Measurements from ENCODE around the gene DSCAML1. TPM values are rescaled to one million over a fixed set of nuclear protein-coding genes. Genes with fewer than 3 reads are reported as not detected.

The DSCAML1 gene
- total RNA-seq, 1 experiment from 2014 or later, result not detected

GRCh38 chr11:117646411-117646810 is 150.6 kb downstream of the DSCAML1 start:
- DNase-seq (ENCODE audit: low read depth, low spot score), result no peak
- in situ Hi-C loops (cut with HindIII; ENCODE audit: low pct_unique_long_range_greater_than_20kb, low sequenced_read_pairs), result no loop called here

DNA sequence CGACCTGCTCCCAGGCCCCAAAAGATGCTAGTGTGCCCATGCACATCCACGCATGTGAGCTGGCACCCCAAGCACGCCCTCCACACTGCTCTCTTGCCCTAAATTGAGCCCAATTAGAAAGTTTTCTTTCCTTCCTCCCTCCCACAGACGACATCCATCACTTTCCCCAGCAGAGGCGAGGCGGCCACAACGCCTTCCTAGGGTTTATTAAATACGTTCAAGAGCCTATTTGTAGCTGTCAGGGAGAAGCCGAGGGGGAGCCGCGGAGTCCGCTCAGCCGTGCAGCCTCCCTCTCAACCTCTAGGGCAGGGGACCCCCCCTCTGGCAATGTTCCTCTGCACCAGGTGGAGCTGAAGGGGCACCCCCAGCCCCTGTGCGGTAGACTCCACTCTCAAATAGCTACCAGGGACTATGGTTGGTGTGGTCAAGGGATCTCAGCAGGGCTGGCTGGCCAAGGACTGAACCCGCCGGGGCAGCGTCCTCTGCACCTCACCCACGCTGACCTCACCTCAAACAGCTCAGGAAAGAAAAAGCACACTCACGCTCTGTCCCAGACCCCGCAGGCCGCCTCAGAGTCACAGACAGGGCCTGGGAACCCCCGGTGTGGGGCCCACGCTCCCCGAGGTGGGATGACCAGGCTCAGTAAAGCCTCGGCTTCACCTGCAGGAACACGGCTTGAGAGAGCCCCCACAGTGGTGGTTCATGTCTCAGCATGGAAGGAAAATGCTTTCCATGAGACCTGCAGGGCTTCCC is 152.4 kb downstream of the DSCAML1 start:
- in situ Hi-C loops (cut with HindIII; ENCODE audit: low pct_unique_long_range_greater_than_20kb, low sequenced_read_pairs), result no loop called here
- no peak for DNase-seq (ENCODE audit: low read depth, low spot score)

DNA sequence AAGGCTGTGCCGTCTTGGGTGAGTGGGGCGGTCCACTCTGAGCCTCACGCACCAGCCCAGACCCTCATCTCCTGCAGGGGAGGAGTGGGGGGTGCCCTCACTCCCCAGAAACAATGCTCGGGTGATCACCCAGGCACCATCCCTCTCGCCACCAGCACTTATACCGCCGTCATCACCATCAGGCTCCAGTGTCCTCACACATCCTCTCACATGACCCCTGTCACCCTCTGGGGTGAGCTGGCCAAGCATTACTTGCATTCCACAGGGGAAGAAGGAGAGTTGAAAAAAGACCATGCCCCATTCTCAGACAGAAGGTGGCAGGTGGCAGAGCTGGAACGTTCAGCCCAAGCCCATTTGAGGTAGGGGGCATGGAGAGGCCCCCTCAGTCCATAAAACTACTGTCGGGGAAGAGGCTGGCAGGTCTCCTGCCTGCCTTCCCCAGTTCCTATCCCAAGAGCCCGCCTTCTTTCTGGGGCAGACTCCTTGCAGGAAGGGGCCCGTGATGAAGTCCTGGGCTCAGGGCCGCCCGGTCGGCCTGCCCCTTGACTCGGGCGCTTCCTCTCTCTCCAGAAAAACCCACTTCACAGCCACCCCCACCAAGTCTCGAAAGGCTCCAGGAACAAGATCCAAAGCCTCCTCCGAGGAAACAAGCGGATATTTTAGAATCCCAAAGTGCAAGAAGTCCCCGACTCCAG is 153.3 kb downstream of the DSCAML1 start:
- in situ Hi-C loops (cut with HindIII; ENCODE audit: low pct_unique_long_range_greater_than_20kb, low sequenced_read_pairs), result no loop called here
- no peak for DNase-seq (ENCODE audit: low read depth, low spot score)

- in situ Hi-C loops (cut with HindIII; ENCODE audit: low pct_unique_long_range_greater_than_20kb, low sequenced_read_pairs), result no loop called here
- no peak for DNase-seq (ENCODE audit: low read depth, low spot score)
Measured at GRCh38 chr11:117642835-117643234, 154.2 kb downstream of the DSCAML1 start.

DNA sequence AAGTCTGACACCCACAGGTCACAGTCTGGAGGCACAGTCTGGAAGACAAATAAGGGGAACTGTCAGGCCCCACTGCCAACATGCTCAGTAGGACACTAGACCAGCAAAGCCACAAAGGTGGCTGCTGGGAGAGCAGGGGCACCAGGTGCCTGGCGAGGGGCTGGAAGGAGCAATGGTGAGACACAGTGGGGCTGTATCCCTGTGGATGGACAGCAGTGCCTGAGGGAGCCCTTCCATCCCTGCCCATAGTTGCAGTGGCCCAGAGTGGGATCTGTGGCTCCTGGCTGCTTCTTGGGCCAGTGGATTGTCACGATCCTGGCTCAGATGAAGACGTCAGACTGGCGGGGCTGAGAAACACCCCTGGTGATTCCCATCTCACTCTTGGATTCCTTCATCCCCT is 154.6 kb downstream of the DSCAML1 start:
- DNase-seq (ENCODE audit: low read depth, low spot score), result no peak
- in situ Hi-C loops (cut with HindIII; ENCODE audit: low pct_unique_long_range_greater_than_20kb, low sequenced_read_pairs), result no loop called here

GRCh38 chr11:117641008-117641915 is 155.8 kb downstream of the DSCAML1 start:
- in situ Hi-C loops (cut with HindIII; ENCODE audit: low pct_unique_long_range_greater_than_20kb, low sequenced_read_pairs), result no loop called here
- peak; percentile 40 for DNase-seq (ENCODE audit: low read depth, low spot score)

GRCh38 chr11:117640041-117640440 is 157.0 kb downstream of the DSCAML1 start:
- no peak for DNase-seq (ENCODE audit: low read depth, low spot score)
- in situ Hi-C loops (cut with HindIII; ENCODE audit: low pct_unique_long_range_greater_than_20kb, low sequenced_read_pairs), result no loop called here

DNA sequence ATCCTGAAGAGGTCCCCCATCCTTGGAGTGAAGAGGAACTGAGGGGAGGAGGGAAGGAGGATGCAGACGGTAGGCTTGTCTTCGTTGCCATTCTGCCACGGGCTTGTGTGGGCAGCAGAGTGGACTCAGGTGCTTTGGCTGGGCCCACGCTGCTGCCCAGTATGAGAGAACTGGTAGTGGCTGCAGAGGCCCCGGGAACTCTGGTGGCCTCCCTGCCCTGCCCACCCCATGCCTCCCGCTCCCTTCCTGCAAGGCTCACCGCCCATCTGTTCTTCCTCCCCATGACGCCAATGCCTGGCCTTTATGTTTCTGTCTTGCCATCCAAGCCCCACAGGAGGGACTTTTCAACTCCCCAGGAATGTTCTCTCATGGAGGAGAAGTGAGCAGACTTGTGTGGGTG is 157.4 kb downstream of the DSCAML1 start:
- DNase-seq (ENCODE audit: low read depth, low spot score), result no peak
- in situ Hi-C loops (cut with HindIII; ENCODE audit: low pct_unique_long_range_greater_than_20kb, low sequenced_read_pairs), result no loop called here

DNA sequence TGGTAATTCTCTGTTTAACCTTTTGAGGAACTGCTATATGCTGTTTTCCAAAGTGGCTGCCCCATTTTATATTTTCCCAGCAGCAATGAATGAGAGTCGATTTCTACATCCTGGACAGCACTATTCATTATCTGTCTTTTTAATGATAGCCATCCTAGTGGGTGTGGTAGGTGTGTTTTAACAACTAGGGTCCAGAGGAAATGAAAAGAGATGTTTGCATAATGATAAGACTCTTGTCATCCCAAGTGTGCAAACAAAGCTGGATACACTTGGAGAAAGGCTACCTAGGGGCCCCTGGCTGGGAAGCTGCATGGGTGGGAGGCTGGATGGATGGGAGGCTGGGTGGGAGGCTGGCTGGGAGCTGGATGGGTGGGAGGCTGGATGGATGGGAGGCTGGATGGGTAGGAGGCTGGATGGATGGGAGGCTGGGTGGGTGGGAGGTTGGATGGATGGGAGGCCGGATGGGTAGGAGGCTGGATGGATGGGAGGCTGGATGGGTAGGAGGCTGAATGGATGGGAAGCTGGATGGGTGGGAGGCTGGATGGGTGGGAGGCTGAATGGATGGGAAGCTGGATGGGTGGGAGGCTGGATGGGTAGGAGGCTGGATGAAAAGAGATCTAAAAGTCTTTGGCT is 158.0 kb downstream of the DSCAML1 start:
- no peak for DNase-seq (ENCODE audit: low read depth, low spot score)
- in situ Hi-C loops (cut with HindIII; ENCODE audit: low pct_unique_long_range_greater_than_20kb, low sequenced_read_pairs), result no loop called here

- DNase-seq (ENCODE audit: low read depth, low spot score), result no peak
- in situ Hi-C loops (cut with HindIII; ENCODE audit: low pct_unique_long_range_greater_than_20kb, low sequenced_read_pairs), result no loop called here
Measured at GRCh38 chr11:117634756-117635603, 162.0 kb downstream of the DSCAML1 start.

- in situ Hi-C loops (cut with HindIII; ENCODE audit: low pct_unique_long_range_greater_than_20kb, low sequenced_read_pairs), result no loop called here
- DNase-seq (ENCODE audit: low read depth, low spot score), result peak; percentile 26
Measured at GRCh38 chr11:117633976-117634755, 162.8 kb downstream of the DSCAML1 start.

DNA sequence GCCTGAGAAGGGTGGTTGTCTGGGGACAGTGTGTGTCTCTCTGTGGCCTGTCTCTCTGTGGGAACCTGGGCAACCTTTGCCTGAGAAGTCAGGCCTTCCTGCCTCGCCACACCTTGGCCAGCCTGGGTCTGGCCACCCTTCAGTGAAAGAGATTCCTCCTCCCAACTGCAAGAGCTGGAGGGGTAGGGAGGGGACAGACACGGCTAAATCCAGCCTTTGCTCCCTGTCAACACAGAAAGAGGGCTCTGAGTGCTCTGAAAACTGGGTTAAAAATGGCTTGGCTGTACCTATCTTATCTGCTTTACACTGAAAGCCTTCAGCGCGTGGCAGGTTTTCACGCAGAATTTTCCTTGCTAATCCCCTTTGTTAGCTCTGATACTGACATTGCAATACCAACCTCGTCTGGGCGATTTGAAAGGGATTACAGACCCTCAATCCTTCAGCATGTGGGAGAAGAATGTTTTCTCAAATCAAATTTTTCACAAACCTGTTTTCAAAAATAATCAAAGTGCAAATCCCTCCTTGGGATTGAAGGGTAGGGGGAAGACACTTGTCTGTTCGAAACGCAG is 163.7 kb downstream of the DSCAML1 start:
- DNase-seq (ENCODE audit: low read depth, low spot score), result no peak
- in situ Hi-C loops (cut with HindIII; ENCODE audit: low pct_unique_long_range_greater_than_20kb, low sequenced_read_pairs), result no loop called here

- in situ Hi-C loops (cut with HindIII; ENCODE audit: low pct_unique_long_range_greater_than_20kb, low sequenced_read_pairs), result no loop called here
- DNase-seq (ENCODE audit: low read depth, low spot score), result no peak
Measured at GRCh38 chr11:117632306-117632705, 164.7 kb downstream of the DSCAML1 start.

DNA sequence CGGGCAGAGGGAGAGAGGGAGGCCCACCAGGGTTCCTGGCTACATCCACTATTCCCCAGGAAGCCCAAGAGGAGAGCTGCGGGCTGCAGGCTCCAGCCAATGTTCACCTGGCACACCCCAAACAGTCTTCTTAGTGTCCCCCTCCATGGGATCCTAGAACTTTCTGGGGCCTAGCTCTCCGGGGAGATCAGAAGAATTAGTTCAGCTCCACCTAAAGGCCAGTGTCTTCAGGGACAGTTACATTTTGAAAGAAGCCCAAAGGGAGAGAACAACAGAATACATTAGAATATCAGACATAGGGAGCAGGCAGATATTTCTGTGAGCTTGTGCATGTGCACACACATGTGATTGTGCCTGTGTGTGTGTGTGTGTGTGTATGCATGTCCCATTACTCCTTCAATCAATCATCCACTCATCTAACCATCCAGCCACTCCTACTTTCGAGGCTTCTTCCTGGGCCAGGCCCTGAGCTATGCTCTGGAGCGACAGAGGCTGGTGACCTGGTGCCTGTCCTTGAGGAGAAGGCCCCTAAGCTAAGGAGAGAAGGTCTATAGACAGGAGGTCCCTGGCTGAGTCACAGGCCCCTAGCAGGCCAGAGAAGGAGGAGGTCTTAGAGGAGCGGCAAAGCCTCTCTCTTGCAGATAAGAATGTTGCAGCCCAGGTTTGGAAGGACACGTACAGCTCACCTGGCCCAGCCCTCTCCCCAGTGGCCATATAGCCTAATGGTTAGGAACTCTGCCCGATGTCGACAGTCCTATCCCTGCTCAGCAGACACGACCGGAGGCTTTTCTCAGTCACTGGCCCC is 165.5 kb downstream of the DSCAML1 start:
- in situ Hi-C loops (cut with HindIII; ENCODE audit: low pct_unique_long_range_greater_than_20kb, low sequenced_read_pairs), result no loop called here
- no peak for DNase-seq (ENCODE audit: low read depth, low spot score)

GRCh38 chr11:117629891-117630538 is 167.0 kb downstream of the DSCAML1 start:
- in situ Hi-C loops (cut with HindIII; ENCODE audit: low pct_unique_long_range_greater_than_20kb, low sequenced_read_pairs), result no loop called here
- no peak for DNase-seq (ENCODE audit: low read depth, low spot score)
